ENCODE data around the gene RNF130. TPM values are rescaled to one million over a fixed set of nuclear protein-coding genes. Genes with fewer than 3 reads are reported as not detected.
A peak's percentile ranks its signal among the peaks of the same experiment; 100 is the strongest.

Gene RNF130
- total and polyA plus RNA-seq, 9 of the 15 experiments (the other 6 are each of a cell fraction or from before 2014, with no cell fraction given): 5.8 to 39.4 (median 27.1) TPM

DNA sequence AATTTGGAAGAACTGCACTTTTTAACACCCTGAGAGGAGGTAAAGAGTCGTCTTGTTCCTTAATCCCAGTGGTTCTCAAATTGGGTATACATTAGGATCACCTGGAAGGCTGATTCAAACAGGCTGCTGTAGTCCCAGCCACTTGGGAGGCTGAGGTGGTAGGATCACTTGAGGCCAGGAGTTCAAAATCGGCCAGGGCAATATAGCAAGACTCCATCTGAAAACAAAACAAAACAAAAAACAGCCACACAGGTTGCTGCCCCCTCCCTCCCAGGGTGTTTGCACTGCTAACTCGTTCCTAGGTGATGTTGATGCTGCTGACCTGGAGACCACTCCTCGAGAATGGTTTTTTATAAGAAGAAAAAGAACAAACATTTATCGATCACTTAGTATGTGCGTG, 162.3 kb downstream of the RNF130 start:
- FAIRE-seq (no peak), ATAC-seq (no peak), DNase-seq (ENCODE audit: extremely low read depth in 1 of 4, low spot score in 3 of 4) (no peak)
- Histone ChIP-seq H3K4me2 (ENCODE audit: insufficient read depth, low read length) (no peak overlapping the region), H3K9me3 (replicated peaks; ENCODE audit: control insufficient read depth, insufficient read depth, low read depth, low read length) (no peaks in the 10 kb centered on the region), H3K9ac (ENCODE audit: insufficient read depth in 1 of 2, low read depth in 2 of 2, low read length in 2 of 2) (no peak overlapping the region), H3K27ac (ENCODE audit: extremely low read depth, low read depth, low read length) (no peak overlapping the region), H3K79me2 (ENCODE audit: control insufficient read depth, insufficient read depth, low read length) (peaks cover 25% of the 10 kb centered on the region), H3K4me1 (replicated peaks in 1 of 2; ENCODE audit: control insufficient read depth in 2 of 2, insufficient read depth in 2 of 2, low read length in 2 of 2) (peaks cover 11 to 38% of the 10 kb centered on the region in 2 experiments; a peak in 4 of 5 replicates), H4K20me1 (replicated peaks; ENCODE audit: control insufficient read depth, insufficient read depth, low read length) (no peaks in the 10 kb centered on the region), H2AFZ (ENCODE audit: low read depth, low read length) (no peak overlapping the region), H3K27me3 (ENCODE audit: control insufficient read depth in 2 of 2, insufficient read depth in 2 of 2, low read length in 2 of 2) (peaks cover 0 to 6% of the 10 kb centered on the region in 2 experiments; a peak in 1 of 5 replicates), H3K36me3 (ENCODE audit: control insufficient read depth, insufficient read depth, low read length) (peaks cover 17% of the 10 kb centered on the region; the same call in 1 of the 3 replicates), H3K4me3 (no peak overlapping the region), H3K9me1 (ENCODE audit: control insufficient read depth, insufficient read depth, low read length) (no peaks in the 10 kb centered on the region)
- intact Hi-C loops (cut with micrococcal nuclease) (loop anchor here (5.0 kb wide), 1 partner anchor 102 kb away; the partner anchor contains the start of gene MGAT4B), in situ Hi-C loops (cut with MboI) (no loop called here)
- no TSS peak for BruUV-seq (replicated peaks)
- ChIA-PET CTCF (ENCODE audit: low intra/inter-chr PET ratio) (interaction anchor here (0.6 kb wide), 2 partner anchors 127 to 182 kb away, joined by 3 read pairs; no protein-coding TSS in a partner anchor), POLR2A (no interaction called here)
- 43% methylated on average over 6 of the region's 6 CpGs for WGBS (ENCODE audit: insufficient coverage, low coverage, missing lambda C conversion rate)
- TF ChIP-seq ZNF121 (CRISPR knock-in tag; conservative IDR thresholded peaks at IDR 0.05) (peak; percentile 49; the same call in 1 of the 2 replicates), ELF1 (tag; IDR thresholded peaks at IDR 0.05) (no peak), ZBTB8A (IDR thresholded peaks at IDR 0.05; ENCODE audit: partially characterized antibody) (no peak)

DNA sequence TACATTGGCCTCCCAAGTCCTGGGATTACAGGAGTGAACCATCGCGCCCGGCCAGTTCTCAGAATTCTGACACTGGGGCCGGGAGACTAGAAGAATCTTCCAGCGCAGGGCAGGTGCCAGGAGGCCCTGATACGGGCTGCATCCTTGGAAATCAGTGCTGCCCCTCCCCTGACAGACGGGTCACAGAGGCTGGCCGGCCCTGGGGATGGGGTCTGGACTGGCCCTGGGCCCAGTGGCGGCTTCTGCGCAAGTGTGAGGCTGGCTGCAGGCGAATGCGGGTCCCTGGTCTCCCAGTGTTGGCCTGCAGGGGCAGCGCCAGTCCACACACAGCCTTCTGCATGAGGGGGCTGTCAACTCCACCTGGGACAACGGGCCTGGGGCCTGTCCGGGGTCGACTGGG, 163.0 kb downstream of the RNF130 start:
- BruUV-seq (replicated peaks): no TSS peak
- no peak for FAIRE-seq
- no peak overlapping the region for H2AFZ ChIP-seq (ENCODE audit: low read depth, low read length)
- peaks cover 22% of the 10 kb centered on the region; the same call in 2 of the 3 replicates for H3K36me3 ChIP-seq (ENCODE audit: control insufficient read depth, insufficient read depth, low read length)
- no peak overlapping the region for H3K4me2 ChIP-seq (ENCODE audit: insufficient read depth, low read length)
- H4K20me1 ChIP-seq (replicated peaks; ENCODE audit: control insufficient read depth, insufficient read depth, low read length): no peaks in the 10 kb centered on the region
- intact Hi-C loops (cut with micrococcal nuclease): loop anchor here (5.0 kb wide), 1 partner anchor 101 kb away; the partner anchor contains the start of gene MGAT4B
- H3K4me3 ChIP-seq: no peak overlapping the region
- in situ Hi-C loops (cut with MboI): no loop called here
- H3K79me2 ChIP-seq (ENCODE audit: control insufficient read depth, insufficient read depth, low read length): peaks cover 25% of the 10 kb centered on the region
- H3K27ac ChIP-seq (ENCODE audit: extremely low read depth, low read depth, low read length): no peak overlapping the region
- ChIA-PET POLR2A (no interaction called here), CTCF (ENCODE audit: low intra/inter-chr PET ratio) (interaction anchor here (0.7 kb wide), 1 partner anchor 42 kb away, joined by 3 read pairs; no protein-coding TSS in a partner anchor)
- peaks cover 6 to 38% of the 10 kb centered on the region in 2 experiments; a peak in 4 of 5 replicates for H3K4me1 ChIP-seq (replicated peaks in 1 of 2; ENCODE audit: control insufficient read depth in 2 of 2, insufficient read depth in 2 of 2, low read length in 2 of 2)
- peak overlapping the region in 1 of 2 experiments; percentile 52; a peak in 1 of 4 replicates for H3K9ac ChIP-seq (ENCODE audit: insufficient read depth in 1 of 2, low read depth in 2 of 2, low read length in 2 of 2)
- ATAC-seq: peak; percentile 31
- peaks cover 0 to 3% of the 10 kb centered on the region in 2 experiments; a peak in 1 of 5 replicates for H3K27me3 ChIP-seq (ENCODE audit: control insufficient read depth in 2 of 2, insufficient read depth in 2 of 2, low read length in 2 of 2)
- H3K9me1 ChIP-seq (ENCODE audit: control insufficient read depth, insufficient read depth, low read length): no peaks in the 10 kb centered on the region
- no peaks in the 10 kb centered on the region for H3K9me3 ChIP-seq (replicated peaks; ENCODE audit: control insufficient read depth, insufficient read depth, low read depth, low read length)
- 64% methylated on average over 15 of the region's 16 CpGs for WGBS (ENCODE audit: insufficient coverage, low coverage, missing lambda C conversion rate)
- DNase-seq (ENCODE audit: extremely low read depth in 1 of 4, low spot score in 3 of 4): peak in 1 of 4 experiments; percentile 14
- TF ChIP-seq, protein P1, sequence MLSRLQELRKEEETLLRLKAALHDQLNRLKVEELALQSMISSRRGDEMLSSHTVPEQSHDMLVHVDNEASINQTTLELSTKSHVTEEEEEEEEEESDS (CRISPR knock-in tag; IDR thresholded peaks at IDR 0.05): no peak
- TF ChIP-seq NFIC (IDR thresholded peaks at IDR 0.05) (0 out of 2 replicates have a peak, but pooled peaks have one; percentile 18), ZBTB7A (IDR thresholded peaks at IDR 0.05; ENCODE audit: borderline replicate concordance, control insufficient read depth, low read depth, low read length) (peak; percentile 22; the same call in 1 of the 2 replicates), NFE2L1 (tag; IDR thresholded peaks at IDR 0.05; ENCODE audit: borderline replicate concordance, low read depth) (no peak), ETV1 (tag; conservative IDR thresholded peaks at IDR 0.05; ENCODE audit: low read depth) (no peak), ZBTB33 (CRISPR knock-in tag; IDR thresholded peaks at IDR 0.05) (peak; percentile 90), ZNF282 (CRISPR knock-in tag; IDR thresholded peaks at IDR 0.05) (peak; percentile 55; the same call in 1 of the 2 replicates)
- TF ChIP-seq, protein P2, sequence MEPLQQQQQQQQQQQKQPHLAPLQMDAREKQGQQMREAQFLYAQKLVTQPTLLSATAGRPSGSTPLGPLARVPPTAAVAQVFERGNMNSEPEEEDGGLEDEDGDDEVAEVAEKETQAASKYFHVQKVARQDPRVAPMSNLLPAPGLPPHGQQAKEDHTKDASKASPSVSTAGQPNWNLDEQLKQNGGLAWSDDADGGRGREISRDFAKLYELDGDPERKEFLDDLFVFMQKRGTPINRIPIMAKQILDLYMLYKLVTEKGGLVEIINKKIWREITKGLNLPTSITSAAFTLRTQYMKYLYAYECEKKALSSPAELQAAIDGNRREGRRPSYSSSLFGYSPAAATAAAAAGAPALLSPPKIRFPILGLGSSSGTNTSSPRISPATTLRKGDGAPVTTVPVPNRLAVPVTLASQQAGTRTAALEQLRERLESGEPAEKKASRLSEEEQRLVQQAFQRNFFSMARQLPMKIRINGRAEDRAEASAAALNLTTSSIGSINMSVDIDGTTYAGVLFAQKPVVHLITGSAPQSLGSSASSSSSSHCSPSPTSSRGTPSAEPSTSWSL (CRISPR knock-in tag; IDR thresholded peaks at IDR 0.05; ENCODE audit: borderline replicate concordance): no peak
